Stimulated activated CD8-positive, alpha-beta memory T cell treated with anti-CD3 and anti-CD28 coated beads, Interleukin-7, amount 100 ng/mL, for 4 hours (primary cell): ENCODE data around the gene CIROP.
A peak's percentile ranks its signal among the peaks of the same experiment; 100 is the strongest.

Experiments
- DNase-seq, 2 donors: peaks; one replicate each; pipeline ENCODE4 v3.0.0-alpha.2; 2020; ENCODE audit warnings: low read depth in 2 of 2

CIROP gene

DNA sequence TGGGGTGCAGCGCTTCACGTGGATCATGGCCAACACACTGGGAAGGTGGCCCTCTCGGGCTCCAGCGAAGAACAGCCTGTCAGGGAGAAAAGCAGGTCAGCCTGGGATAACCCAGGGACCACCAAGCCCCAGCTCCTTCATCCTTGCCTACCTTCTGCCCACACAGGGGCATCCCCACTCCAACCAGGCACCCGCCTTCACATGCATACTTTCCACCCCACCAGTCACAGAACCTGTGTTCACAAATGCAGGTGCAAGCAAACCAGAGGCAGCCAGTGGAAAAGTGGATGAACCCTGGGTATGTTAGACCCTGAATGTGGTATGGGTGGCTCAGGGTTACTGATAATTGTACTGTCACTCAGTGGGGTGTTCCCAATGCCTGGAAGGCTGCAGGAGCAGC lies 26.7 kb upstream of the CIROP start:
- no peak for DNase-seq

DNA sequence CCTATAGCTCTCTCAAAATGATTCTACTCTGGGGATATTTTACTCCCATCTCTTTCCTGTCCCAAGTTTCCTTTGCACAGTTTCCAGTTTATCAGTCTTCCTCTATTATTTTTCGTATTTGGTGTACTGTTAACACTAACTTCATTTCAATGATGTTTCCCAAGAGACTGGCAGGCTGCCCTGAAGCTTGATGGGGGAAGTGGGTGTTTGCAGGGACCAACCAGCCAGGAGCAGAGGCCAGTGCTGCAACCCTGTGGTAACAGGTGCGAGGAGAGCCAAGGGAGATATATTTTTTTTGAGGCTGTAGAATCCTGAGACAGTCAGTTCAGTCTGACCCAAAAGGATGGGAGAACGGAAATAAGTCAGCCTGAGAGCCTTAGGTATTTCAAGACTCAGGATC lies 26.1 kb upstream of the CIROP start:
- no peak for DNase-seq

DNA sequence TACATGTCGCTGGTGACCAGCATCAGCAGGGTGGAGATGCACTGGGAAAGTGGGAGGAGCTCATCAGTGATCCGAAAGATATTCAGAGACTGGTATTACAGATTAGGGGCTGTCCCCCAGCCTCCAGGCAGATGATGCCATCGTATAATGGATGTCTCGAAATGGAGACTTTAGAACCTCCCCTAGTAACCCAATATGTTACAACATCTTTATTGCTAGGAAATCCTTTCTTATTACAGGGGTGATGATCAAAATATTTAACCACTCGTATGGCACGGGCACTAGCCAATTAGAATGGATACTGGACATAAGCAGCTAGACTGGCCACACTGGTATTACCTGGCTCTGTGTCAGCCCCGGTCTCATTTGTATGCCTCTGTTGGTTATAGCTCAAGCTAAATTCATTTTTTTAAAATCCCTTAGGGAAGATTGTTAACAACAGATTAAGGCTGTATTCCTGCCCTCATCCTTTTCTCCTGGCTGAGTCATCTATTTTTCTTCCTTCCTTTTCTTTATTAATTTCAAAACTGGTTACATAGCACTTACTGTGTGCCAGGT lies 25.0 kb upstream of the CIROP start:
- DNase-seq = no peak

GRCh38 chr14:23128969-23129758 lies 24.4 kb upstream of the CIROP start:
- DNase-seq = no peak

- DNase-seq = no peak
These were observed 23.1 kb upstream of the CIROP start for GRCh38 chr14:23127861-23128260.

DNA sequence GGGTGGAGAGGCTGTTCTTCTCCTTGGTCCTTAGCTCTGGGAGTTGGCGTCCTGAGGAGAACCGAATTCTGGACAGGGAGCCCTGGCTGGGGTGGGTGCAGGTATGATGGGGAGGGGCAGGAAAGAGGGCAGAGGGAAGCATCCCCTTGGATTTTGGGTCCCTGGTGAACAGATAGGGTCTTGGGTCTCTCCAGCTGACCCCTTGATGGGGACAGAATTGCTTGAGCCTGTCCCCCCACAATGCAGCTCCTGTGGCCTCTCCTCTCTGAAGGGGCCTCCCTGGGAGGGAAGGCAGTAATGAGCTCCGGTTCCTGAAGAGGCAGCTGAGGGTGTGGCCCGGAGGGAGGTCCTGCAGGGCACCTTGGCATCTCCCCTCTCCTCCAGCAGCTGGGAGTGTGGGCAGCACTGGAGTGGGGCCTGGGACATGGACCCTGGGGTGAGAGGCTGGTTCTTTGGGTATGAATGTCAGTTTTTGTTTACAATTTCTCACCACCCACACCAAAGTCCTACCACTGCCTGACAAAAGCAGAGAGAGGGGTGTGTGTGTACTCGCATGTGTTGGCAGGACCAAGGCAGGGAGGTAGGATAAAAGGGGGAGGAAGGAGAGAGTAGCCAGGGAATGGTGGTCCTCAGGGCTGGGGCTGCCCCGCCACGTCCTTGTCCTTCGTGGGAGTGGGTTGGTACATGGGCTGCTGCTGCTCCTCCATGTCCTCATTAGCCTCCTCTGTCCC lies 21.9 kb upstream of the CIROP start:
- no peak for DNase-seq

DNA sequence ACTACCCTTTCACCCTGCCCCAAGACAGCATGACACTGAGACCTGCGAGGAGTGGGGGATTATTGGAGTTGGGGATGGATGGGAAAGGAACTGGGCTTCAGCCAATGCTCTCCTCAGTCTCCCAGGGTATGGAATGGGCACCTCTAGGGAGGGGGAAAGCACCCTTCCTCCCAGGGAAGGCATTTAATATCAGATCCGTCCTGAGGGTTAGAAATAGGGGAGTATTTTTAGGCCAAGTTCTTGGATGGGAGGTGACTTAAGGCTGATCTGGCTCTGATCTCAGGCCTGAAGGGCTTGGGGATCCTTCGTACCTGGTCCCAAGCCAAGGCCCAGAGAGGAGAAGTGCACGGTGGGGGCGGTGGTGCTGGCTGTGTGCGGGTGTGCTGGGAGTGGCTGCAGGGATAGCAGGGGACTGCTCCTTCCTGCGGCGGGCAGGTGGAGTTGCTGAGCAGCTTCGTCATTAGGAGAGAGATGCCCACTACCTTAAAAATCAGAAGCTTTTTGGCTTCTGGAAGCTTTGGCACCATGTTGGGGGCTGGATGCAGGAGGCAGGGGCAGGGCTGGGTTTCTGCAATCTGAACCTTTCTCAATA lies 21.2 kb upstream of the CIROP start:
- no peak for DNase-seq

DNA sequence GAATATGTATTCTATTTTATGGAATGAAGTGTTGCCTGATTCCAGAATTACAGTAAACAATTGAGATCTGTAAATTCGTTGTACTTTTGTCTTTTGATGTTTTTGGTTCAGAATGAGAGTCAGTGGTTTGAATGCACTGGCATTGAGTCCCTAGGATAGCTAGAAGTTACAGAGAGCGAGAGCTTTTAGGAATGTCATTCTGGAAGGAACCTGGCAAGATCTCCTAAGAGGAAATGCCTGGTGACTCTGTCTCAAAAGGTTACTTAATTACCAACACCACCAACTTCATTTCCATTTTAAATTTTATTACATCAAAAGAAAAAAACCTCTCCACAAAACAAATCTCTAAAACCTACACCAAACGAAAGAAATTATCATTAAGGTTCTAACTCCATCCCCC lies 20.2 kb upstream of the CIROP start:
- DNase-seq = no peak

DNA sequence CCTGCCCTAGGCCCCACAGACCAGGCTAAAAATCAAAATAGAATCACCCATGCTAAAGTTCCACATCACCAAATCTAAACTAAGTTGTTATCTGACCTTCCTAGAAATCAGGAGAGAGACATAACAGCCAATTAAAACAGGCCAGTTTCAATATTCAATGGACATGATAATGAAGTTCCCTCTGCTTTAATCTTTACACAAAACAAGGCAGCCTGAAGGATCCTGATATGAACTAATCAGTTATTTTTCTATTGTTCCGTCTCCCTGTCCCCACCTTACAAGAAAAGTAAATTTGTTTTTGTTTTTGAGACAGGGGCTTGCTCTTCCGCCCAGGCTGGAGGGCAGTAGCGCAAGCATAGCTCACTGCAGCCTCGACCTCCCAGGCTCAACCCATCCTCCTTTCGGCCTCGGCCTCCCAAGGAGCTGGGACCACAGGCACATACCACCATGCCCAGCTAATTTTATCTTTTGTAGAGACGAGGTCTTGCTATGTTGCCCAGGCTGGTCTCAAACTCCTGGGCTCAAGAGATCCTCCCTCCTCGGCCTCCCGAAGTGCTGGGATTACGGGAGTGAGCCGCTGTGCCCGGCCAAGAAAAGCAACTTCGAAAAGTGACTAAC lies 19.7 kb upstream of the CIROP start:
- no peak for DNase-seq

- no peak for DNase-seq
These were observed 18.6 kb upstream of the CIROP start for GRCh38 chr14:23123419-23123818.

DNA sequence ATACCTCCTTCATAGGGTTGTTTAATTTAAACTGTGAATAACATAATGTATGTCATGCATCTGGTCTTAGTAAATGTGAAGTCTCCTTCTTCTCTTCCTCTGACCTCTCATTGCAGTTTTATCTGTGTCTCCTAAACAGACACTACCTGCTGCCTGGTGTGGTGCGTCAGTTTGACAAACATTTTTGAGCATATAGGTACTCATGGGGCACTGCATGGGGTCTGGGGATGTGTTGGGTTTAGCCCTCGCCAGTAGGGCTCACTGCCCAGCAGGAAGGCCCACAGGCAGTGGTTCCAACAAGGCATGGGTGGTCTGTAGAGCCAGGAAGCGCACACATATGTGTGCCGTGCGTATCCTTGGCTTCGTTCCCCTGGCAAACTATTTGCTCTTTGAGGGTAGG lies 17.3 kb upstream of the CIROP start:
- no peak for DNase-seq

DNA sequence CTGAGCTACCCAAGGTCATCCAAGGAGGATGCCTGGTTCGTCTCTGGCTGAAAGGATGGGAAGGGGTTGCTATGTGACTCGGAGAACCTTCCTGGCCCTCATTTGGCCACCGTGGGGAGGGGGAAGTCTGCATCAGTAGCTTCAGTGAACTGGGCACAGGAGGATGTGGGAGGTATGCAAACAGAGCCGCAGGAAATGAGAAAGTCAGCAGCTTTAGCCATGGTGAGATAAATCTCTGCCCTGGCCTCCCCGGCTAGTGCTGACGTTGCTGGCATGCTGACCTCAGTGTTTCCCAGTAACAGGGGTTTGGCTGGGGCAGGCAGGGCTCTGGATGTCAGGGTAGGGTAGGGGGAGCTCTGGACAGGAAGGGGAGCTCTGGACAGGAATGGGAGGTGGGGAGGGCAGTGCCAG lies 16.6 kb upstream of the CIROP start:
- DNase-seq = no peak

DNA sequence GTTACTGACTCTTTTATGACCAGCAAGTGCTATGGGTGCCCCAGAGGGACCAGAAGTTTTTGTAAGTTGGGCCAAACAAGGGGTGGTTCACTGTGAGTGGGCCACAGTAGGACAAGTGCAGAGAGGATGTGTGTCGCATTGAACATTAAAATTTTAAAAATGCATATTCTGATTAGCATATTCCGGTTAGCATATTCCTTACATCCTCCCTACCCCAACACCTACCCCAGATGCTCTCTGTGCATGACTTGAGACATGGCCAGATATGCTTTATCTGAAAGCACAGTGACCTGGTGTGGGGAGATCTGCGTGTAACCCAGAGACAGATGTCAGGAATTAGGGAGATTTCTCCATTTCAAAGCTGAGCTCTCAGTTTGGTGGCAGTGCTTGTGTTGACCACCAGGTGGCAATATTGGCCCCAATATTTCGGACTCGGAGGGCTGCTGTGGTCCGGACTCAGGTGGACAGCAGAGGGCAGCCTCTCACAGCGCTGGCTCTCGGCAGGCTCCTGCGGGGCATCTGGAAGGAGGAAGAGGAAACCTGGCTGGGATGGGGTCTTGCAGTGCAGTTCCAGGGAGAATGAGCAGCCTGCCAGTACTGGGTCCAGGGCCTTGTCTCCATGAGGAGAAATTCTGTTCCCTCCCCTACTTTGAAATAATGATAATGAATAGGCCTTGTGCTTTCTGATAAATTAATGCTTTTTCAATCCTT lies 15.9 kb upstream of the CIROP start:
- peak; percentile 57 to 59 for DNase-seq

DNA sequence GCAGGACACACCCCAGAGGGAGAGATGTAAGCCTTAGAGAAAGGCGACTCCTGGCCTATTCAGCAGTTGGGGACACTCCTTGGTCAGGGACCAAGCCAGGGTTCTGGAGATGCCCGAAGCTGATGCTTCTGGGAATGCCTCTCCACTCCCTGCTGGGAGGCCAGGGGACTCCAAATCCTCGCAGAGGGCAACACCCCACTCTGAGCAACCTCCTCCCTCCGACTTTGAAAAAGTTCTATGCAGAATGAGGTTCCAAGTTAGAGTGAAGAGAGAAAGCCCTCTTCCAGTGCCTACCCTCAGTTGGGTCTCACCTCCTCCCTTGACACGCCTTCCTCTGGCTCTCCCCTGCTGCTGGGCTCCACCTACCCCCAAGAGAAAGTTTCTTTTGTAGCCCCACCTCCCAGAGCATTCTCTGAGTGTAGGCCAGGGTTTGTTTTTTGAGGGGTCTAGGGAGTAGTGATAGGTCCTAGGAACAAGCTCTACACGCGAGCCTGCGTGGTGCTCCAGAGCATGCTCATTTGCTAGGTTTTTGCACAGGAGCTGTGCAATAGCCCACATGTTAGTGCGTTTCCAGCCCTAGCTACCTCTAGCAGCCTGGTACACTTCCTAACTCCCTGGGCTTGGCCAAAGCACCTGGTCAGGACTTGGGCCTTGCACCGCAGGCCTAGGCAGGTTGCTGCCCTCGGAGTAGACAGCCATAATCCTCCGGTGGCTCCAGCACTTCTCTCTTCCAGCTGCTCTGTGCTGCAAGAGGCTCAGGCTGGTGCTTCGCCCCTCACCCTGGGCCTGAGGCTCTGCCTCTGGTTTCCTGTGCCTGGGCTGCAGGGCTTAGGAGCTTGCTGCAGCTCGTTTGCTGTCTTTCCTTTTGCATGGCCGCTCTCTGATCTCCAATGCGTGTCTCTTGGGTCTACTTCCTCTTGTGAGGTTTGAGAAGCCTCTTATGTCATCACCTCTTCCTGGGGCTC lies 14.9 kb upstream of the CIROP start:
- no peak for DNase-seq

GRCh38 chr14:23118506-23119362 lies 13.9 kb upstream of the CIROP start, which contains the start of gene CEBPE:
CEBPE (minus strand) TSS chr14:23119255; CDS start chr14:23119091, 164 bp downstream.
- no peak for DNase-seq

GRCh38 chr14:23117371-23118020 lies 12.7 kb upstream of the CIROP start:
- DNase-seq = no peak

DNA sequence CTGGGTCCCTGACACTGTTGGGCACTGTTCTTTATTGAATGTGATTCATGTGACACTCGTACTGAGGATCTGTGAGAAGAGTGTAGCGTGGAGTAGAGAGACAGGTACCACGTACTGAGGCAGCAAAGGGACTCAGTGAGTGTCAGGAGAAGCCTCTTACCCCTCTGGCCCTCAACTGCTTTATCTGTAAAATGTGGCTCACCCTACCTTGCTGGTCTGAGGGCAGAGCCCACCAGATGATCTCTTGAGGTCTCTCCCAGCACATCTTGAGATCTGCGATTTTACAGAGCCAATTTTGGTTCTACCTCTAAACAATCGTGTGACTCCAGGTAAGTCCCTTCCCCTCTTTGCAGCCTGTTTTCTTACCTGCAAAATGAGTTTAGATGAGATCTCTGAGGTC lies 11.1 kb upstream of the CIROP start:
- DNase-seq = no peak

GRCh38 chr14:23115039-23115731 lies 10.4 kb upstream of the CIROP start:
- DNase-seq = no peak
